Activated CD8-positive, alpha-beta memory T cell treated with anti-CD3 and anti-CD28 coated beads, Interleukin-2, amount 50 U/mL, for 1 hour (primary cell): ENCODE results near the gene PCDHGB3.

Experiments used
- DNase-seq: peaks from one replicate; pipeline ENCODE4 v3.0.0-alpha.2; 2020; ENCODE audit errors: extremely low read depth

Gene PCDHGB3

GRCh38 chr5:141419074-141419880, 49.2 kb downstream of the PCDHGB3 start:
- DNase-seq: no peak

DNA sequence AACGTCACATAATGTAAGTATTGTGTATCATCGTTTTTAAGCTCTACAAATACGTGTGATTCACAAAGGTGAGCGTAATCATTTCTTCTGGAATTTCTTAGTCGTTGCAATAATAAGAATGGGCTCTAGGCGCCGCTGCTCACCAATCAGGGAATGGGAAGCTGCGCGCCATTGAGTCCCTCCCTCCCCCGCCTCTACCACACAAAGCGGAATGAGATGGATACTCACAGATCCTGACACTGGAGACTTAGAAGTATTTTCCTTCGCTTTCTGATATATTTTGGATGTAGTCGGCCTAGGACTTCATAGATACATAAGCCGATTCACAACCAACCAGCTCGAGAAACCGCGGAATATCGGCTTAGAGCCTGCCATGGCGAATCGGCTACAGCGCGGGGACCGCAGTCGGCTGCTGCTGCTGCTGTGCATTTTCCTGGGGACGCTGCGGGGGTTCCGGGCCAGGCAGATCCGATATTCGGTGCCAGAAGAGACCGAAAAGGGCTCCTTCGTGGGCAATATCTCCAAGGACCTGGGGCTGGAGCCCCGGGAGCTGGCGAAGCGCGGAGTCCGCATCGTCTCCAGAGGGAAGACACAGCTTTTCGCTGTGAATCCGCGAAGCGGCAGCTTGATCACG, 50.9 kb downstream of the PCDHGB3 start, which contains the start of gene PCDHGA11:
Gene PCDHGA11 (plus strand): TSS at position 197 of the 634 bp plus-strand sequence. CDS start 177 bp downstream, at position 374.
- no peak for DNase-seq

DNA sequence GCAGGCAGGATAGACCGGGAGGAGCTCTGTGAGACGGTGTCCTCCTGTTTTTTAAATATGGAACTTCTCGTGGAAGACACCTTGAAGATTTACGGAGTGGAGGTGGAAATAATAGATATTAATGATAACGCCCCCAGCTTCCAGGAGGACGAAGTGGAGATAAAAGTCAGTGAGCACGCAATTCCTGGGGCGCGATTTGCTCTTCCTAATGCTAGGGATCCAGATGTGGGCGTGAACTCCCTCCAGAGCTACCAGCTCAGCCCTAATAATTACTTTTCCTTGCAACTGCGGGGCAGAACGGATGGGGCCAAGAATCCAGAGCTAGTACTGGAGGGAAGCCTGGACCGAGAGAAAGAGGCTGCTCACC, 51.4 kb downstream of the PCDHGB3 start:
- no peak for DNase-seq
